ENCODE results near the gene SUGCT. TPM values are rescaled to one million over a fixed set of nuclear protein-coding genes. Genes with fewer than 3 reads are reported as not detected.

The SUGCT gene
- total RNA-seq, 1 experiment from 2014 or later, result 5.4 TPM

- Histone ChIP-seq H4K91ac (ENCODE audit: insufficient read length, low read depth, low read length) (no peak overlapping the region), H2BK12ac (ENCODE audit: insufficient read length, low read depth, low read length) (no peak overlapping the region), H3K4me2 (ENCODE audit: insufficient read depth, insufficient read length, low read length) (no peak overlapping the region), H3K14ac (ENCODE audit: insufficient read depth, low read length) (no peak overlapping the region), H4K8ac (replicated peaks; ENCODE audit: insufficient read length, low read depth, low read length) (no peak overlapping the region), H3K23ac (ENCODE audit: insufficient read length, low read depth, low read length) (no peak overlapping the region), H2AK5ac (ENCODE audit: insufficient read length, low read length) (no peak overlapping the region), H3K23me2 (ENCODE audit: insufficient read length, low read depth, low read length, poor library complexity, severe bottlenecking) (no peaks in the 10 kb centered on the region), H3K4me1 (ENCODE audit: insufficient read depth, low read length) (no peaks in the 10 kb centered on the region), H3K79me2 (ENCODE audit: insufficient read depth, low read length) (no peaks in the 10 kb centered on the region), H3K4ac (ENCODE audit: low read depth, low read length) (no peak overlapping the region), H2BK20ac (ENCODE audit: low read depth, low read length, poor library complexity, severe bottlenecking) (no peak overlapping the region), H3K27me3 (ENCODE audit: insufficient read depth, low read length) (no peaks in the 10 kb centered on the region), H3K9ac (ENCODE audit: extremely low read depth, insufficient read length, low read length) (no peak overlapping the region), H3K27ac (ENCODE audit: insufficient read length, low read depth, low read length) (no peak overlapping the region), H2BK15ac (ENCODE audit: low read depth, low read length) (no peak overlapping the region), H3K79me1 (ENCODE audit: insufficient read depth, low read depth, low read length, poor library complexity, severe bottlenecking) (no peaks in the 10 kb centered on the region), H3T11ph (ENCODE audit: low read length) (no peak overlapping the region), H3K9me3 (ENCODE audit: control insufficient read depth, low read depth, low read length) (no peaks in the 10 kb centered on the region), H3K18ac (ENCODE audit: insufficient read length, low read depth, low read length) (no peak overlapping the region), H3K56ac (ENCODE audit: insufficient read length, low read depth, low read length) (no peak overlapping the region), H2BK5ac (ENCODE audit: insufficient read length, low read length) (no peak overlapping the region), H4K5ac (ENCODE audit: insufficient read length, low read depth, low read length) (no peak overlapping the region), H2BK120ac (ENCODE audit: low read depth, low read length, poor library complexity, severe bottlenecking) (no peak overlapping the region), H2AFZ (ENCODE audit: low read length) (no peak overlapping the region), H4K20me1 (ENCODE audit: control insufficient read depth, insufficient read depth, insufficient read length) (no peaks in the 10 kb centered on the region)
- DNase-seq, result no peak
- Mint-ChIP-seq H3K9me3 (no peaks in the 10 kb centered on the region), H3K4me1 (no peaks in the 10 kb centered on the region), H3K27ac (no peak overlapping the region), H3K36me3 (ENCODE audit: insufficient read depth in 1 of 3, low read depth in 3 of 3) (no peaks in the 10 kb centered on the region), H3K27me3 (ENCODE audit: low read depth) (no peaks in the 10 kb centered on the region), H3K4me3 (no peak overlapping the region)
- TF ChIP-seq CTCF (conservative IDR thresholded peaks at IDR 0.05), result no peak
- WGBS (ENCODE audit: extremely low coverage, insufficient read length, low lambda C conversion rate), result no CpG with 5 or more reads among the region's 3 CpGs
These were observed 716.2 kb downstream of the SUGCT start for GRCh38 chr7:40851001-40851400.
